Stomach (tissue), 4 donors: ENCODE data around the gene PAN3.

ENCODE experiments used
- CTCF ChIP-seq, 7 experiments: fragments of 450-650 bp in 4 of 7; fragments of 200-600 bp in 3 of 7; sonication (generic) in 3 of 7; IDR thresholded peaks; one replicate each; pipeline ENCODE4 v1.5.1; 2016 to 2019; ENCODE audit warnings: antibody characterized with exemption in 7 of 7, control low read depth in 2 of 7, mild to moderate bottlenecking in 1 of 7
- EP300 ChIP-seq: sonication (generic); formaldehyde crosslinking; IDR thresholded peaks from one replicate; pipeline ENCODE4 v1.6.1; 2017; ENCODE audit warnings: antibody characterized with exemption

DNA sequence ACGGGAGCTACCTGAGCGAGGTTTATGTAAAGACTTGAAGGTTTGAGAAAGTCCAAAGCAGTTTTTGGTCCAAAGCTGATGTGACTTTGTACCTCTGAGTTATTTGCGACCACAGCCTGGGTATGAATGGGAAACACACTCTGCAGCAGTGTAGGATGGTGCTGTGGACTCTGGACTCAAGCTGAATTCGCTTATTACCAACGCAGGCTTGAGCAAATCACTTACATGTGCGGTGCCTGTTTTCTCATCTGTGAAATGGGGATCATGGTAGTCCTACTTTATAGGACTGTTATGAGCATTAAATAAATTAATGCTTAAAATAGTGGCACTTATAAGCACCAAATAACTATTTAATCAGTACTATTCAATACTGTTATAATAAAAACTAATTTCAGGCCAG is 176.5 kb downstream of the PAN3 start:
- TF ChIP-seq CTCF (IDR thresholded peaks at IDR 0.05) (no peak), EP300 (no peak)
